ENCODE data around the gene CCL25.

CCL25 gene

GRCh38 chr19:8081569-8082550, 29.3 kb downstream of the CCL25 start:
- H3K4me1 ChIP-seq (ENCODE audit: control insufficient read depth, low read length) = no peaks in the 10 kb centered on the region
- H3K27me3 ChIP-seq (ENCODE audit: control insufficient read depth, low read length) = no peaks in the 10 kb centered on the region
- no peaks in the 10 kb centered on the region for H3F3A ChIP-seq (ENCODE audit: control insufficient read depth, insufficient read depth)
- no peaks in the 10 kb centered on the region for H3K9me3 ChIP-seq (ENCODE audit: control insufficient read depth, insufficient read depth, low read length)
- no peak overlapping the region for H3K4me3 ChIP-seq (ENCODE audit: low read length)
- H4K20me1 ChIP-seq (ENCODE audit: control insufficient read depth, insufficient read depth, low read depth, low read length) = no peaks in the 10 kb centered on the region
- TF ChIP-seq CTCF (IDR thresholded peaks at IDR 0.05; ENCODE audit: low read depth, low read length, poor library complexity, severe bottlenecking) = no peak
- TF ChIP-seq EZH2phosphoT487 (IDR thresholded peaks at IDR 0.05; ENCODE audit: borderline replicate concordance, low read length) = no peak
- H3K27ac ChIP-seq (ENCODE audit: low read depth, low read length) = no peak overlapping the region
- H3K4me2 ChIP-seq (ENCODE audit: low read length) = no peak overlapping the region
- H3K36me3 ChIP-seq (ENCODE audit: control insufficient read depth, low read length) = no peaks in the 10 kb centered on the region
- no peaks in the 10 kb centered on the region for H3K9me2 ChIP-seq (replicated peaks; ENCODE audit: control insufficient read depth, low read length)
- no peaks in the 10 kb centered on the region for H3K79me2 ChIP-seq (ENCODE audit: control insufficient read depth, low read length)

DNA sequence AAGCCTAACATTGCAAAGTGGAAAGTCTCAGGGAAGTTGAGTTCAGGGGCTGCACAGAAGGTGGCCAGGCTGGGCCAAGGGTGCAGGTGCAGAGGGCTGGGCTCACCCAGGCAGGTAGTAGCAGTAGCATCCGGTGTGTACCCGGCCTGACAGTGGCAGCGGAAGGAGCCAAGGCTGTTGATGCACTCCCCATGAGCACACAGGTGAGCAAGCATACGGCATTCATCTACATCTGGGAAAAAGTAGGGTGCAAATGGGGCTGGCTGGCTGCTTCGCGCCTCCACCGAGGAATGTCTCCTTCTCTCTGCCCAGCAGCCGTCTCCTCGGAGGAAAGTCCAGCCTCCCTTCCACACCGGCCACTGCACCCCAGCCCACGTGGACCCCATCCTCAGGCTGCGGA, 30.6 kb downstream of the CCL25 start:
- Histone ChIP-seq H3K9me2 (replicated peaks; ENCODE audit: control insufficient read depth, low read length) (no peaks in the 10 kb centered on the region), H3K4me3 (ENCODE audit: low read length) (no peak overlapping the region), H3K27ac (ENCODE audit: low read depth, low read length) (no peak overlapping the region), H3K36me3 (ENCODE audit: control insufficient read depth, low read length) (no peaks in the 10 kb centered on the region), H4K20me1 (ENCODE audit: control insufficient read depth, insufficient read depth, low read depth, low read length) (no peaks in the 10 kb centered on the region), H3K27me3 (ENCODE audit: control insufficient read depth, low read length) (no peaks in the 10 kb centered on the region), H3K9me3 (ENCODE audit: control insufficient read depth, insufficient read depth, low read length) (no peaks in the 10 kb centered on the region; the same call in 1 of the 2 replicates), H3F3A (ENCODE audit: control insufficient read depth, insufficient read depth) (no peaks in the 10 kb centered on the region), H3K4me2 (ENCODE audit: low read length) (no peak overlapping the region), H3K4me1 (ENCODE audit: control insufficient read depth, low read length) (no peaks in the 10 kb centered on the region), H3K79me2 (ENCODE audit: control insufficient read depth, low read length) (no peaks in the 10 kb centered on the region)
- TF ChIP-seq EZH2phosphoT487 (IDR thresholded peaks at IDR 0.05; ENCODE audit: borderline replicate concordance, low read length) (no peak), CTCF (IDR thresholded peaks at IDR 0.05; ENCODE audit: low read depth, low read length, poor library complexity, severe bottlenecking) (no peak)

DNA sequence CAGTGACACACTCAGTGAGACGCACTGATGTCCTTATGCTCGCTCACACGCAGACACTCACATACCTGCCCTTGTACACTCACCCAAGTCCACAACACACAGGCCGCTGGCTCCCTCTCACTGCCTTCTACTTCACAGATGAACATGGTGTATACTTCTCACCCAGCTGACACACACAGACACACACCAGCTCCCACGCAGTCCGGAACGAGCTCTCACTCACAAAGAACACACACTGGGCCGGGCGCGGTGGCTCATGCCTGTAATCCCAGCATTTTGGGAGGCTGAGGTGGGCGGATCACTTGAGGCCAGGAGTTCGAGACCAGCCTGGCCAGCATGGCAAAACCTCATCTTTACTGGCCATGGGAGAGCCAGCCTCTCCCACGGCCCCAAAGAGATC, 31.6 kb downstream of the CCL25 start:
- H3F3A ChIP-seq (ENCODE audit: control insufficient read depth, insufficient read depth) = no peaks in the 10 kb centered on the region
- no peaks in the 10 kb centered on the region for H3K4me1 ChIP-seq (ENCODE audit: control insufficient read depth, low read length)
- H3K36me3 ChIP-seq (ENCODE audit: control insufficient read depth, low read length) = no peaks in the 10 kb centered on the region
- no peak overlapping the region for H3K4me3 ChIP-seq (ENCODE audit: low read length)
- no peak overlapping the region for H3K4me2 ChIP-seq (ENCODE audit: low read length)
- H3K27me3 ChIP-seq (ENCODE audit: control insufficient read depth, low read length) = no peaks in the 10 kb centered on the region
- no peaks in the 10 kb centered on the region for H3K79me2 ChIP-seq (ENCODE audit: control insufficient read depth, low read length)
- H3K27ac ChIP-seq (ENCODE audit: low read depth, low read length) = no peak overlapping the region
- H4K20me1 ChIP-seq (ENCODE audit: control insufficient read depth, insufficient read depth, low read depth, low read length) = no peaks in the 10 kb centered on the region
- H3K9me3 ChIP-seq (ENCODE audit: control insufficient read depth, insufficient read depth, low read length) = peaks cover 7% of the 10 kb centered on the region; the same call in 1 of the 2 replicates
- no peaks in the 10 kb centered on the region for H3K9me2 ChIP-seq (replicated peaks; ENCODE audit: control insufficient read depth, low read length)
- no peak for TF ChIP-seq CTCF (IDR thresholded peaks at IDR 0.05; ENCODE audit: low read depth, low read length, poor library complexity, severe bottlenecking)
- TF ChIP-seq EZH2phosphoT487 (IDR thresholded peaks at IDR 0.05; ENCODE audit: borderline replicate concordance, low read length) = no peak
